MG63 (cell line): ENCODE data around the gene PDE12. TPM values are rescaled to one million over a fixed set of nuclear protein-coding genes. Genes with fewer than 3 reads are reported as not detected.

Experiments
- DNase-seq: peaks from one replicate; pipeline ENCODE4 v3.0.0-alpha.2; 2020
- H3K27me3 ChIP-seq: fragments of 250-450 bp; sonication (Bioruptor Pico); 2 replicates; pipeline ENCODE4 v1.5.1; 2020; ENCODE audit warnings: mild to moderate bottlenecking, moderate library complexity
- H3K36me3 ChIP-seq: fragments of 250-450 bp; sonication (Bioruptor Pico); 2 replicates; pipeline ENCODE4 v1.5.1; 2020; ENCODE audit warnings: mild to moderate bottlenecking, moderate library complexity
- H3K4me3 ChIP-seq: fragments of 250-450 bp; sonication (Bioruptor Pico); 2 replicates; pipeline ENCODE4 v1.5.1; 2020; ENCODE audit warnings: mild to moderate bottlenecking, moderate library complexity
- H3K9me3 ChIP-seq: fragments of 250-450 bp; sonication (Bioruptor Pico); 2 replicates; pipeline ENCODE4 v1.5.1; 2020; ENCODE audit warnings: mild to moderate bottlenecking, moderate library complexity
- total RNA-seq: library from RNA; depleted of rRNA; stranded (reverse); fragments of >200 nt; shearing (Covaris generic); gene quantifications from 2 replicates; pipeline ENCODE4 v1.2.3, GENCODE V29; 2014; ENCODE audit warnings: low replicate concordance; rRNA removed

PDE12 gene
- 4.0 and 8.8 TPM in 2 replicates for total RNA-seq

GRCh38 chr3:57555738-57556458, at the start of gene PDE12:
TSS of gene PDE12 (plus strand) at chr3:57556274. CDS start at chr3:57556380, 106 bp downstream.
- H3K4me3 ChIP-seq: peak within 1 kb of the TSS; percentile 72
- H3K36me3 ChIP-seq: peaks cover 19% of the 10 kb centered on the region
- DNase-seq: peak; percentile 83
- H3K27me3 ChIP-seq: no peaks in the 10 kb centered on the region
- no peaks in the 10 kb centered on the region for H3K9me3 ChIP-seq

GRCh38 chr3:57512166-57512565, 43.9 kb upstream of the PDE12 start:
- no peak for DNase-seq
- H3K36me3 ChIP-seq: no peaks in the 10 kb centered on the region
- no peaks in the 10 kb centered on the region for H3K27me3 ChIP-seq
- H3K9me3 ChIP-seq: no peaks in the 10 kb centered on the region
- H3K4me3 ChIP-seq: no peak overlapping the region

GRCh38 chr3:57518276-57518915, 37.7 kb upstream of the PDE12 start:
- Histone ChIP-seq H3K27me3 (no peaks in the 10 kb centered on the region), H3K36me3 (no peaks in the 10 kb centered on the region), H3K4me3 (no peak overlapping the region), H3K9me3 (no peaks in the 10 kb centered on the region)
- DNase-seq: no peak

GRCh38 chr3:57530071-57530608, 25.9 kb upstream of the PDE12 start:
- no peaks in the 10 kb centered on the region for H3K36me3 ChIP-seq
- no peaks in the 10 kb centered on the region for H3K27me3 ChIP-seq
- H3K4me3 ChIP-seq: no peak overlapping the region
- no peaks in the 10 kb centered on the region for H3K9me3 ChIP-seq
- DNase-seq: no peak

GRCh38 chr3:57538465-57538864, 17.6 kb upstream of the PDE12 start:
- Histone ChIP-seq H3K27me3 (no peaks in the 10 kb centered on the region), H3K4me3 (no peak overlapping the region), H3K9me3 (no peaks in the 10 kb centered on the region), H3K36me3 (no peaks in the 10 kb centered on the region)
- no peak for DNase-seq

GRCh38 chr3:57544181-57545125, 11.6 kb upstream of the PDE12 start, which contains the start of gene DNAH12:
TSS of gene DNAH12 (minus strand) at chr3:57544344. CDS start at chr3:57542870, 1,474 bp downstream.
- no peaks in the 10 kb centered on the region for H3K36me3 ChIP-seq
- DNase-seq: no peak
- H3K4me3 ChIP-seq: no peak within 1 kb of the TSS
- no peaks in the 10 kb centered on the region for H3K9me3 ChIP-seq
- no peaks in the 10 kb centered on the region for H3K27me3 ChIP-seq

- no peak overlapping the region for H3K4me3 ChIP-seq
- no peak for DNase-seq
- H3K9me3 ChIP-seq: no peaks in the 10 kb centered on the region
Measured at GRCh38 chr3:57545636-57546268, 10.3 kb upstream of the PDE12 start.

GRCh38 chr3:57546616-57547015, 9.5 kb upstream of the PDE12 start:
- no peaks in the 10 kb centered on the region for H3K9me3 ChIP-seq
- no peak for DNase-seq
- no peaks in the 10 kb centered on the region for H3K27me3 ChIP-seq
- H3K36me3 ChIP-seq: no peaks in the 10 kb centered on the region
- no peak overlapping the region for H3K4me3 ChIP-seq

More at GRCh38 chr3:57545636-57546268, 10.3 kb upstream of the PDE12 start:
- Histone ChIP-seq H3K36me3 (no peaks in the 10 kb centered on the region), H3K27me3 (no peaks in the 10 kb centered on the region)

- H3K9me3 ChIP-seq: no peaks in the 10 kb centered on the region
- DNase-seq: no peak
- H3K27me3 ChIP-seq: no peaks in the 10 kb centered on the region
- peak overlapping the region; percentile 72 for H3K4me3 ChIP-seq
- peaks cover 16% of the 10 kb centered on the region for H3K36me3 ChIP-seq
Measured at GRCh38 chr3:57555306-57555705, 768 bp upstream of the PDE12 start.

GRCh38 chr3:57556459-57557084, 498 bp downstream of the PDE12 start:
- H3K27me3 ChIP-seq: no peaks in the 10 kb centered on the region
- no peaks in the 10 kb centered on the region for H3K9me3 ChIP-seq
- H3K4me3 ChIP-seq: peak overlapping the region; percentile 72
- peaks cover 21% of the 10 kb centered on the region for H3K36me3 ChIP-seq
- peak; percentile 18 for DNase-seq

GRCh38 chr3:57557085-57557537, 1.0 kb downstream of the PDE12 start:
- Histone ChIP-seq H3K36me3 (peaks cover 24% of the 10 kb centered on the region), H3K4me3 (peak overlapping the region; percentile 72), H3K27me3 (no peaks in the 10 kb centered on the region), H3K9me3 (no peaks in the 10 kb centered on the region)
- peak; percentile 10 for DNase-seq

GRCh38 chr3:57559526-57559925, 3.5 kb downstream of the PDE12 start:
- Histone ChIP-seq H3K27me3 (no peaks in the 10 kb centered on the region), H3K4me3 (no peak overlapping the region), H3K36me3 (peaks cover 34% of the 10 kb centered on the region), H3K9me3 (no peaks in the 10 kb centered on the region)
- no peak for DNase-seq

- no peak for DNase-seq
- no peaks in the 10 kb centered on the region for H3K9me3 ChIP-seq
- no peaks in the 10 kb centered on the region for H3K27me3 ChIP-seq
- H3K4me3 ChIP-seq: no peak overlapping the region
- H3K36me3 ChIP-seq: peaks cover 27% of the 10 kb centered on the region
Measured at GRCh38 chr3:57569859-57570450, 13.9 kb downstream of the PDE12 start.

- H3K27me3 ChIP-seq: no peaks in the 10 kb centered on the region
- DNase-seq: no peak
- H3K9me3 ChIP-seq: no peaks in the 10 kb centered on the region
- peaks cover 33% of the 10 kb centered on the region for H3K36me3 ChIP-seq
- H3K4me3 ChIP-seq: no peak overlapping the region
Measured at GRCh38 chr3:57570878-57571277, 14.8 kb downstream of the PDE12 start.

GRCh38 chr3:57572096-57572495, 16.0 kb downstream of the PDE12 start:
- H3K36me3 ChIP-seq: peaks cover 39% of the 10 kb centered on the region
- no peak overlapping the region for H3K4me3 ChIP-seq
- H3K9me3 ChIP-seq: no peaks in the 10 kb centered on the region
- no peak for DNase-seq
- H3K27me3 ChIP-seq: no peaks in the 10 kb centered on the region
